Measurements from ENCODE around the gene FLRT2.

- TF ChIP-seq CTCF (IDR thresholded peaks at IDR 0.05; ENCODE audit: low read length) (no peak), EZH2 (IDR thresholded peaks at IDR 0.05; ENCODE audit: borderline replicate concordance, low read length) (no peak)
Measured at GRCh38 chr14:85575617-85575898, 45.6 kb downstream of the FLRT2 start.
